HepG2 (cell line): Measurements from ENCODE around the gene RAB6A. TPM values are rescaled to one million over a fixed set of nuclear protein-coding genes. Genes with fewer than 3 reads are reported as not detected.
A peak's percentile ranks its signal among the peaks of the same experiment; 100 is the strongest.

ENCODE experiments used
- ATAC-seq: fragments of 200-7000 bp; cut with Tn5 transposase; 3 replicates; pipeline ENCODE4 v1.9.1; 2020; ENCODE audit warnings: mild to moderate bottlenecking, moderate library complexity
- BruUV-seq: library from RNA; stranded (reverse); fragments of 400-500 nt; replicated peaks from 2 replicates; lab custom pipeline; 2021; lab: Mats Ljungman, UMichigan
- CTCF ChIA-PET: fragments of 300-600 bp; formaldehyde crosslinking; extraction: SDS; loops from one replicate; lab custom pipeline; 2021; ENCODE audit warnings: low total read pairs, inconsistent platforms, low intra/inter-chr PET ratio; lab: Yijun Ruan, JAX
- POLR2A ChIA-PET: fragments of 350-600 bp; sonication (Branson Sonifier 250); formaldehyde crosslinking; loops from one replicate; lab custom pipeline; 2020; ENCODE audit warnings: antibody characterized with exemption, inconsistent platforms; lab: Yijun Ruan, JAX
- DNase-seq: peaks from one replicate; pipeline ENCODE4 v3.0.0-alpha.2; 2015; ENCODE audit warnings: low spot score
- FAIRE-seq: peaks from 3 replicates; lab custom pipeline; 2011; peaks lifted over from hg19 to GRCh38; lab: Jason Lieb, UNC
- H2AFZ ChIP-seq: one replicate; pipeline ENCODE4 v1.6.1; 2011; ENCODE audit warnings: low read length, inconsistent platforms
- H3K27ac ChIP-seq: fragments of 300-600 bp; 3 replicates; pipeline ENCODE4 v1.8.0; 2011; ENCODE audit warnings: mixed run types, mild to moderate bottlenecking, mixed read lengths, low read length, inconsistent platforms; ENCODE audit not compliant: insufficient read depth; ENCODE audit errors: extremely low read length
- H3K27me3 ChIP-seq, 2 experiments: fragments of 200-600 bp in 1 of 2; 2 replicates in 1 of 2; 3 replicates in 1 of 2; pipeline versions ENCODE4 v1.6.0 to v1.8.0; 2011; ENCODE audit warnings: low read length in 2 of 2, mild to moderate bottlenecking in 2 of 2, moderate library complexity in 2 of 2, inconsistent platforms in 1 of 2; ENCODE audit not compliant: insufficient read depth in 2 of 2, control insufficient read depth in 1 of 2
- H3K36me3 ChIP-seq, 2 experiments: fragments of 200-600 bp in 1 of 2; replicated peaks in 1 of 2; 2 replicates in 1 of 2; 3 replicates in 1 of 2; pipeline versions ENCODE4 v1.5.1 to v1.8.0; 2011; ENCODE audit warnings: low read length in 2 of 2, inconsistent platforms in 1 of 2; ENCODE audit not compliant: insufficient read depth in 2 of 2, control insufficient read depth in 1 of 2
- H3K4me1 ChIP-seq: 2 replicates; pipeline ENCODE4 v1.5.1; 2012; ENCODE audit warnings: low read length, inconsistent platforms; ENCODE audit not compliant: insufficient read depth
- H3K4me2 ChIP-seq: 2 replicates; pipeline ENCODE4 v1.6.0; 2011; ENCODE audit warnings: low read depth, low read length, inconsistent platforms
- H3K4me3 ChIP-seq, 3 experiments: fragments of 200-600 bp in 1 of 3; sonication (generic), shearing (Covaris generic) in 1 of 3; replicated peaks in 1 of 3; 2 replicates each; pipeline ENCODE4 v1.5.1; 2011 to 2016; ENCODE audit warnings: low read length in 3 of 3, inconsistent platforms in 2 of 3, low read depth in 2 of 3, mild to moderate bottlenecking in 2 of 3, control low read depth in 1 of 3, mixed read lengths in 1 of 3; ENCODE audit not compliant: insufficient read depth in 1 of 3
- H3K79me2 ChIP-seq: one replicate; pipeline ENCODE4 v1.6.1; 2011; ENCODE audit warnings: low read length, inconsistent platforms; ENCODE audit not compliant: insufficient read depth
- H3K9ac ChIP-seq: 2 replicates; pipeline ENCODE4 v1.6.0; 2011; ENCODE audit warnings: mild to moderate bottlenecking, low read depth, low read length, inconsistent platforms; ENCODE audit not compliant: insufficient read depth
- H3K9me3 ChIP-seq: 2 replicates; pipeline ENCODE4 v1.5.1; 2012; ENCODE audit warnings: mild to moderate bottlenecking, low read length
- H4K20me1 ChIP-seq: 2 replicates; pipeline ENCODE4 v1.6.0; 2011; ENCODE audit warnings: inconsistent platforms, mild to moderate bottlenecking, low read length, moderate library complexity; ENCODE audit not compliant: insufficient read depth
- ARID2 ChIP-seq: sonication (generic); formaldehyde crosslinking; IDR thresholded peaks from 2 replicates; pipeline ENCODE4 v1.8.1; 2022; ENCODE audit warnings: mild to moderate bottlenecking, missing genetic modification reagents, borderline replicate concordance
- ELF3 ChIP-seq: IDR thresholded peaks from 2 replicates; pipeline ENCODE4 v1.6.1; 2016; ENCODE audit warnings: missing genetic modification reagents, missing compliant biosample characterization
- ETS1 ChIP-seq: sonication (generic); formaldehyde crosslinking; IDR thresholded peaks from 2 replicates; pipeline ENCODE4 v1.4.0; 2020; ENCODE audit warnings: missing genetic modification reagents
- HOXA3 ChIP-seq: sonication (generic); formaldehyde crosslinking; IDR thresholded peaks from 2 replicates; pipeline ENCODE4 v1.5.0; 2020; ENCODE audit warnings: missing genetic modification reagents
- NFRKB ChIP-seq: fragments of 450-650 bp; IDR thresholded peaks from 2 replicates; pipeline ENCODE4 v1.6.1; 2017
- PRDM4 ChIP-seq: sonication (generic); formaldehyde crosslinking; IDR thresholded peaks from 2 replicates; pipeline ENCODE4 v1.9.0; 2021; ENCODE audit warnings: missing genetic modification reagents, borderline replicate concordance
- RARA ChIP-seq: IDR thresholded peaks from 2 replicates; pipeline ENCODE4 v1.6.1; 2016; ENCODE audit warnings: missing genetic modification reagents, missing compliant biosample characterization
- ZNF333 ChIP-seq: sonication (generic); formaldehyde crosslinking; IDR thresholded peaks from 2 replicates; pipeline ENCODE4 v1.4.0; 2020; ENCODE audit warnings: mild to moderate bottlenecking, missing genetic modification reagents, borderline replicate concordance
- ZNF567 ChIP-seq: sonication (generic); formaldehyde crosslinking; IDR thresholded peaks from 2 replicates; pipeline ENCODE4 v1.8.1; 2023; ENCODE audit warnings: mild to moderate bottlenecking, missing genetic modification reagents, borderline replicate concordance
- ZNF770 ChIP-seq: sonication (generic); formaldehyde crosslinking; IDR thresholded peaks from 2 replicates; pipeline ENCODE4 v1.5.0; 2020; ENCODE audit warnings: mild to moderate bottlenecking, missing genetic modification reagents
- WGBS: methylation state at CpG from one replicate; pipeline ENCODE4 v1.1.6; 2017; ENCODE audit warnings: low lambda C conversion rate; 5-methylcytosine and 5-hydroxymethylcytosine counted together
- in situ Hi-C: cut with HindIII; loops from 2 replicates; pipeline ENCODE4 v1.10.0; 2017; ENCODE audit warnings: low pct_unique_long_range_greater_than_20kb; ENCODE audit not compliant: extremely low pct_ligation_motif_present
- intact Hi-C: fragments of 100-400 bp; cut with micrococcal nuclease; formaldehyde crosslinking; loops from one replicate; pipeline ENCODE4 v1.10.0; 2022; ENCODE audit not compliant: unreplicated experiment
- polyA plus RNA-seq, 8 experiments: library from polyadenylated mRNA; depleted of rRNA in 3 of 8; stranded (reverse) in 7 of 8; unstranded in 1 of 8; fragments of >200 nt; fragmentation: Illumina TruSeq in 4 of 8; extraction: Trizol in 4 of 8; gene quantifications; 2 replicates each; pipeline versions ENCODE4 v1.2.1 to v1.2.3, GENCODE V29; 2011 to 2016; ENCODE audit warnings: low read depth in 4 of 8, missing spikeins in 1 of 8, mixed read lengths in 1 of 8; ENCODE audit not compliant: insufficient read depth in 1 of 8
- total RNA-seq, 5 experiments: library from RNA; depleted of rRNA; stranded (reverse); fragments of >200 nt; fragmentation: Illumina TruSeq; extraction: Trizol; gene quantifications; 2 replicates each; pipeline ENCODE4 v1.2.3, GENCODE V29; 2016; ENCODE audit warnings: low read depth in 1 of 5

RAB6A gene
- total and polyA plus RNA-seq, 2 of the 13 experiments (the other 11 are each of a cell fraction or from before 2014, with no cell fraction given): 74.3 to 121 TPM

- Histone ChIP-seq H3K4me1 (peaks cover 65% of the 10 kb centered on the region), H3K79me2 (no peaks in the 10 kb centered on the region), H3K36me3 (peaks cover 6 to 19% of the 10 kb centered on the region in 2 experiments), H3K4me2 (peak overlapping the region; percentile 30; the same call in 1 of the 2 replicates), H3K27ac (peak overlapping the region; percentile 89), H3K9ac (peak overlapping the region; percentile 13), H3K9me3 (no peaks in the 10 kb centered on the region), H3K4me3 (no peak overlapping the region; a peak in 1 of 6 replicates), H4K20me1 (no peaks in the 10 kb centered on the region), H3K27me3 (no peaks in the 10 kb centered on the region)
- BruUV-seq: TSS peak; percentile 35
- intact Hi-C loops (loop anchor here (2.0 to 10.0 kb wide), 3 partner anchors 13 to 179 kb away; no protein-coding TSS in a partner anchor), in situ Hi-C loops (loop anchor here (10.0 kb wide), 1 partner anchor 169 kb away; no protein-coding TSS in a partner anchor)
- CTCF ChIA-PET: no interaction called here
- DNase-seq (no peak), ATAC-seq (no peak), FAIRE-seq (no peak)
- TF ChIP-seq ZNF333 (no peak), ARID2 (no peak)
- TF ChIP-seq, all 625 proteins: peak for 0
- WGBS: 95% methylated on average over 5 of the region's 5 CpGs
- H2AFZ ChIP-seq: no peak overlapping the region
- POLR2A ChIA-PET: interaction anchor here (1.1 to 2.1 kb wide), 3 partner anchors 25 to 28 kb away, joined by 6 to 9 read pairs (median 7); no protein-coding TSS in a partner anchor
These were observed 106.9 kb downstream of the RAB6A start for GRCh38 chr11:73653996-73654395.

- in situ Hi-C loops: loop anchor here (10.0 kb wide), 1 partner anchor 168 kb away; no protein-coding TSS in a partner anchor
- H3K4me3 ChIP-seq: peak overlapping the region in 1 of 3 experiments; percentile 26; a peak in 1 of 6 replicates
- H3K4me1 ChIP-seq: peaks cover 75% of the 10 kb centered on the region
- H3K27ac ChIP-seq: peak overlapping the region; percentile 89
- H3K27me3 ChIP-seq: no peaks in the 10 kb centered on the region
- no peaks in the 10 kb centered on the region for H4K20me1 ChIP-seq
- H3K9me3 ChIP-seq: no peaks in the 10 kb centered on the region
- ChIA-PET CTCF (interaction anchor here (0.8 to 0.9 kb wide), 2 partner anchors 8 to 27 kb away, joined by 3 read pairs; no protein-coding TSS in a partner anchor), POLR2A (interaction anchor here (0.7 to 2.1 kb wide), 4 partner anchors 13 to 126 kb away, joined by 3 to 9 read pairs (median 3); no protein-coding TSS in a partner anchor)
- H2AFZ ChIP-seq: no peak overlapping the region
- no peak for FAIRE-seq
- peak overlapping the region; percentile 66 for H3K9ac ChIP-seq
- peak; percentile 42 for DNase-seq
- H3K36me3 ChIP-seq: peaks cover 5 to 16% of the 10 kb centered on the region in 2 experiments
- WGBS: 60% methylated on average over 6 of the region's 6 CpGs
- intact Hi-C loops: loop anchor here (2.0 to 10.0 kb wide), 2 partner anchors 28 to 178 kb away; no protein-coding TSS in a partner anchor
- H3K4me2 ChIP-seq: peak overlapping the region; percentile 47
- ATAC-seq: no peak
- BruUV-seq: no TSS peak
- H3K79me2 ChIP-seq: peaks cover 2% of the 10 kb centered on the region
- TF ChIP-seq ZNF567: no peak
- no peak for TF ChIP-seq ETS1
- TF ChIP-seq NFRKB: no peak
- TF ChIP-seq PRDM4 (CRISPR knock-in tag): no peak
- no peak for TF ChIP-seq RARA
- TF ChIP-seq ELF3: no peak
- no peak for TF ChIP-seq HOXA3 (CRISPR knock-in tag)
- TF ChIP-seq ZNF770 (CRISPR knock-in tag): no peak
These were observed 107.9 kb downstream of the RAB6A start for GRCh38 chr11:73652856-73653559.
